Parathyroid adenoma (tissue), 2 donors: ENCODE data around the gene CACHD1.

Source experiments
- H2AFZ ChIP-seq: fragments of 300-600 bp; sonication (generic); one replicate; pipeline ENCODE4 v1.7.0; 2017; ENCODE audit warnings: antibody characterized with exemption, mild to moderate bottlenecking
- H3K27ac ChIP-seq: fragments of 300-600 bp; sonication (generic); one replicate; pipeline ENCODE4 v1.7.0; 2017
- H3K27me3 ChIP-seq: fragments of 300-600 bp; sonication (generic); one replicate; pipeline ENCODE4 v1.7.0; 2017; ENCODE audit warnings: low read length; ENCODE audit not compliant: control insufficient read depth, insufficient read depth
- H3K36me3 ChIP-seq: fragments of 300-600 bp; sonication (generic); one replicate; pipeline ENCODE4 v1.7.0; 2017; ENCODE audit warnings: low read length; ENCODE audit not compliant: control insufficient read depth, insufficient read depth
- H3K4me1 ChIP-seq: fragments of 300-600 bp; sonication (generic); one replicate; pipeline ENCODE4 v1.7.0; 2017; ENCODE audit warnings: control low read depth
- H3K4me2 ChIP-seq: fragments of 300-600 bp; sonication (generic); one replicate; pipeline ENCODE4 v1.7.0; 2017; ENCODE audit warnings: low read length
- H3K4me3 ChIP-seq: fragments of 300-600 bp; sonication (generic); one replicate; pipeline ENCODE4 v1.7.0; 2017; ENCODE audit warnings: low read depth, low read length
- H3K79me2 ChIP-seq: fragments of 300-600 bp; sonication (generic); one replicate; pipeline ENCODE4 v1.7.0; 2017; ENCODE audit warnings: control low read depth
- H3K9ac ChIP-seq: fragments of 300-600 bp; sonication (generic); one replicate; pipeline ENCODE4 v1.7.0; 2017; ENCODE audit warnings: mild to moderate bottlenecking
- H3K9me3 ChIP-seq: fragments of 300-600 bp; sonication (generic); one replicate; pipeline ENCODE4 v1.7.0; 2017; ENCODE audit warnings: low read length; ENCODE audit not compliant: control insufficient read depth
- CTCF ChIP-seq: fragments of 300-600 bp; sonication (generic); IDR thresholded peaks from one replicate; pipeline ENCODE4 v1.7.0; 2017; ENCODE audit warnings: antibody characterized with exemption, mild to moderate bottlenecking
- donor health status: primary hyperparathyroidism.

Gene CACHD1

GRCh38 chr1:64677532-64677931 lies 207.6 kb downstream of the CACHD1 start:
- no peak overlapping the region for H3K4me2 ChIP-seq
- TF ChIP-seq CTCF = no peak
- no peak overlapping the region for H3K4me3 ChIP-seq

GRCh38 chr1:64678366-64678765 lies 208.4 kb downstream of the CACHD1 start:
- Histone ChIP-seq H3K9ac (no peak overlapping the region), H3K79me2 (no peaks in the 10 kb centered on the region), H3K27me3 (no peaks in the 10 kb centered on the region), H3K4me3 (no peak overlapping the region), H3K27ac (no peak overlapping the region), H2AFZ (no peak overlapping the region), H3K9me3 (no peaks in the 10 kb centered on the region), H3K4me2 (no peak overlapping the region), H3K4me1 (no peaks in the 10 kb centered on the region), H3K36me3 (no peaks in the 10 kb centered on the region)
- no peak for TF ChIP-seq CTCF

More at GRCh38 chr1:64677532-64677931, 207.6 kb downstream of the CACHD1 start:
- Histone ChIP-seq H3K36me3 (no peaks in the 10 kb centered on the region), H3K4me1 (no peaks in the 10 kb centered on the region), H3K9ac (no peak overlapping the region), H2AFZ (no peak overlapping the region), H3K27me3 (no peaks in the 10 kb centered on the region), H3K27ac (no peak overlapping the region), H3K9me3 (no peaks in the 10 kb centered on the region), H3K79me2 (no peaks in the 10 kb centered on the region)

GRCh38 chr1:64679177-64679576 lies 209.2 kb downstream of the CACHD1 start:
- Histone ChIP-seq H3K27ac (no peak overlapping the region), H3K4me3 (no peak overlapping the region), H3K27me3 (no peaks in the 10 kb centered on the region), H3K36me3 (no peaks in the 10 kb centered on the region), H3K4me1 (no peaks in the 10 kb centered on the region), H3K4me2 (no peak overlapping the region), H3K79me2 (no peaks in the 10 kb centered on the region), H2AFZ (no peak overlapping the region), H3K9ac (no peak overlapping the region), H3K9me3 (no peaks in the 10 kb centered on the region)
- no peak for TF ChIP-seq CTCF

GRCh38 chr1:64680599-64680998 lies 210.7 kb downstream of the CACHD1 start:
- Histone ChIP-seq H3K4me2 (no peak overlapping the region), H3K27ac (no peak overlapping the region), H3K9me3 (no peaks in the 10 kb centered on the region), H3K9ac (no peak overlapping the region), H3K4me1 (no peaks in the 10 kb centered on the region), H3K36me3 (no peaks in the 10 kb centered on the region), H2AFZ (no peak overlapping the region), H3K79me2 (no peaks in the 10 kb centered on the region), H3K4me3 (no peak overlapping the region), H3K27me3 (no peaks in the 10 kb centered on the region)
- TF ChIP-seq CTCF = no peak

- Histone ChIP-seq H2AFZ (no peak overlapping the region), H3K27ac (no peak overlapping the region), H3K36me3 (no peaks in the 10 kb centered on the region), H3K4me2 (no peak overlapping the region), H3K27me3 (no peaks in the 10 kb centered on the region), H3K79me2 (no peaks in the 10 kb centered on the region), H3K4me1 (no peaks in the 10 kb centered on the region), H3K4me3 (no peak overlapping the region), H3K9me3 (no peaks in the 10 kb centered on the region), H3K9ac (no peak overlapping the region)
- TF ChIP-seq CTCF = no peak
These were observed 211.1 kb downstream of the CACHD1 start for GRCh38 chr1:64681043-64681442.
